ENCODE results near the gene CACNA1C. TPM values are rescaled to one million over a fixed set of nuclear protein-coding genes. Genes with fewer than 3 reads are reported as not detected.
A peak's percentile ranks its signal among the peaks of the same experiment; 100 is the strongest.

The CACNA1C gene
- total RNA-seq, 2 experiments from 2014 or later = 0.69 to 1.4 TPM

GRCh38 chr12:2352203-2352602 is 299.4 kb downstream of the CACNA1C start:
- POLR2A ChIA-PET = no interaction called here
- H3K4me2 ChIP-seq (ENCODE audit: low read length) = peak overlapping the region; percentile 41
- H3K27ac ChIP-seq (ENCODE audit: low read depth, low read length, poor library complexity, severe bottlenecking) = no peak overlapping the region
- H3K9me3 ChIP-seq (ENCODE audit: low read length) = no peaks in the 10 kb centered on the region
- no peaks in the 10 kb centered on the region for H3K9me2 ChIP-seq (ENCODE audit: insufficient read depth, low read length)
- no peak for DNase-seq (ENCODE audit: low spot score)
- H3K36me3 ChIP-seq (ENCODE audit: insufficient read depth, low read length) = no peaks in the 10 kb centered on the region
- CTCF ChIA-PET (ENCODE audit: unreplicated experiment) = no interaction called here
- H3K4me3 ChIP-seq (ENCODE audit: low read depth, low read length, poor library complexity, severe bottlenecking) = no peak overlapping the region
- no peaks in the 10 kb centered on the region for H3K79me2 ChIP-seq (ENCODE audit: insufficient read depth, low read depth, low read length)
- no TSS peak for BruUV-seq (replicated peaks)
- H3K4me1 ChIP-seq (ENCODE audit: insufficient read depth, low read length, poor library complexity, severe bottlenecking) = peaks cover 52% of the 10 kb centered on the region
- no peak for TF ChIP-seq CTCF (conservative IDR thresholded peaks at IDR 0.05; ENCODE audit: low read length)
- no peak for TF ChIP-seq EZH2phosphoT487 (IDR thresholded peaks at IDR 0.05; ENCODE audit: borderline replicate concordance, low read depth, low read length)
- no peak overlapping the region; the same call in 1 of the 2 replicates for H2AFZ ChIP-seq (ENCODE audit: low read length)
- intact Hi-C loops (cut with micrococcal nuclease; ENCODE audit: unreplicated experiment) = no loop called here
- no peaks in the 10 kb centered on the region for H4K20me1 ChIP-seq (ENCODE audit: insufficient read depth, low read length)

GRCh38 chr12:2353281-2353680 is 300.5 kb downstream of the CACNA1C start:
- no peaks in the 10 kb centered on the region for H3K36me3 ChIP-seq (ENCODE audit: insufficient read depth, low read length)
- H3K9me3 ChIP-seq (ENCODE audit: low read length) = no peaks in the 10 kb centered on the region
- no peak overlapping the region for H3K4me3 ChIP-seq (ENCODE audit: low read depth, low read length, poor library complexity, severe bottlenecking)
- H3K27ac ChIP-seq (ENCODE audit: low read depth, low read length, poor library complexity, severe bottlenecking) = no peak overlapping the region
- no peak overlapping the region for H2AFZ ChIP-seq (ENCODE audit: low read length)
- DNase-seq (ENCODE audit: low spot score) = no peak
- H3K4me1 ChIP-seq (ENCODE audit: insufficient read depth, low read length, poor library complexity, severe bottlenecking) = peaks cover 52% of the 10 kb centered on the region
- TF ChIP-seq EZH2phosphoT487 (IDR thresholded peaks at IDR 0.05; ENCODE audit: borderline replicate concordance, low read depth, low read length) (no peak), CTCF (conservative IDR thresholded peaks at IDR 0.05; ENCODE audit: low read length) (no peak)
- H3K9me2 ChIP-seq (ENCODE audit: insufficient read depth, low read length) = no peaks in the 10 kb centered on the region
- POLR2A ChIA-PET = no interaction called here
- H3K79me2 ChIP-seq (ENCODE audit: insufficient read depth, low read depth, low read length) = no peaks in the 10 kb centered on the region
- no peaks in the 10 kb centered on the region for H4K20me1 ChIP-seq (ENCODE audit: insufficient read depth, low read length)
- no TSS peak for BruUV-seq (replicated peaks)
- CTCF ChIA-PET (ENCODE audit: unreplicated experiment) = no interaction called here
- no peak overlapping the region for H3K4me2 ChIP-seq (ENCODE audit: low read length)
- intact Hi-C loops (cut with micrococcal nuclease; ENCODE audit: unreplicated experiment) = no loop called here

- Histone ChIP-seq H2AFZ (ENCODE audit: low read length) (peak overlapping the region; percentile 42; the same call in 1 of the 2 replicates), H3K36me3 (ENCODE audit: insufficient read depth, low read length) (no peaks in the 10 kb centered on the region), H3K9me2 (ENCODE audit: insufficient read depth, low read length) (no peaks in the 10 kb centered on the region), H3K4me3 (ENCODE audit: low read depth, low read length, poor library complexity, severe bottlenecking) (no peak overlapping the region), H3K27ac (ENCODE audit: low read depth, low read length, poor library complexity, severe bottlenecking) (no peak overlapping the region), H3K4me2 (ENCODE audit: low read length) (peak overlapping the region; percentile 12; the same call in 1 of the 2 replicates), H3K9me3 (ENCODE audit: low read length) (no peaks in the 10 kb centered on the region), H3K79me2 (ENCODE audit: insufficient read depth, low read depth, low read length) (no peaks in the 10 kb centered on the region), H3K4me1 (ENCODE audit: insufficient read depth, low read length, poor library complexity, severe bottlenecking) (peaks cover 52% of the 10 kb centered on the region), H4K20me1 (ENCODE audit: insufficient read depth, low read length) (no peaks in the 10 kb centered on the region)
- DNase-seq (ENCODE audit: low spot score) = no peak
- ChIA-PET POLR2A (interaction anchor here (1.0 kb wide), 1 partner anchor 9 kb away, joined by 6 read pairs; no protein-coding TSS in a partner anchor), CTCF (ENCODE audit: unreplicated experiment) (interaction anchor here (0.6 kb wide), 1 partner anchor 603 kb away, joined by 3 read pairs; no protein-coding TSS in a partner anchor)
- intact Hi-C loops (cut with micrococcal nuclease; ENCODE audit: unreplicated experiment) = no loop called here
- no TSS peak for BruUV-seq (replicated peaks)
- TF ChIP-seq EZH2phosphoT487 (IDR thresholded peaks at IDR 0.05; ENCODE audit: borderline replicate concordance, low read depth, low read length) (no peak), CTCF (conservative IDR thresholded peaks at IDR 0.05; ENCODE audit: low read length) (no peak)
Observed at GRCh38 chr12:2353691-2354090, 300.9 kb downstream of the CACNA1C start.
